ENCODE results near the gene DPF3.
"Not testable (repeated sequence)": the region's sequence is repeated elsewhere in the genome, so short reads cannot be mapped to it uniquely, and the experiment has no call there.

The DPF3 gene

DNA sequence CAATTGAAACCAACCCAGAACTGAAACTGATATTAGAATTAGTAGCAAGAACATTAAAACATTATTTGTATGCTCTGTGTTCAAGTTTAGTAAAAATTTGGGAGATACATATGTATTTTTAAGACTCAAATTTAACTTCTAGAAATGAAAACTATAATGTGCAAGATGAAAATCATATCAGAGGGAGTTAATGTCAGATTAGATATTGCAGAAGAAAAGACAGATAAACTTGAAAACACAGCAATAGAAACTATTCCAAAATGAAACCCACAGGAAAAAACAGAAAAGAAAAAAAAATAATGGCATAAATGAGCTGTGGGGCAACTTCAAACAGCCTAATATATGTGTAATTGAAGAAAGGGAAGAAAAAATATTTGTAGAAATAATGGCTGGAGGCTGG lies 134.9 kb downstream of the DPF3 start:
- no peak for DNase-seq

GRCh38 chr14:72758420-72758819 lies 135.5 kb downstream of the DPF3 start:
- DNase-seq = no peak

GRCh38 chr14:72756967-72757366 lies 136.9 kb downstream of the DPF3 start:
- no peak for DNase-seq

GRCh38 chr14:72755766-72756165 lies 138.1 kb downstream of the DPF3 start:
- DNase-seq = no peak

- DNase-seq = no peak
Observed at GRCh38 chr14:72754949-72755348, 139.0 kb downstream of the DPF3 start.

GRCh38 chr14:72753879-72754400 lies 140.0 kb downstream of the DPF3 start:
- DNase-seq = no peak

DNA sequence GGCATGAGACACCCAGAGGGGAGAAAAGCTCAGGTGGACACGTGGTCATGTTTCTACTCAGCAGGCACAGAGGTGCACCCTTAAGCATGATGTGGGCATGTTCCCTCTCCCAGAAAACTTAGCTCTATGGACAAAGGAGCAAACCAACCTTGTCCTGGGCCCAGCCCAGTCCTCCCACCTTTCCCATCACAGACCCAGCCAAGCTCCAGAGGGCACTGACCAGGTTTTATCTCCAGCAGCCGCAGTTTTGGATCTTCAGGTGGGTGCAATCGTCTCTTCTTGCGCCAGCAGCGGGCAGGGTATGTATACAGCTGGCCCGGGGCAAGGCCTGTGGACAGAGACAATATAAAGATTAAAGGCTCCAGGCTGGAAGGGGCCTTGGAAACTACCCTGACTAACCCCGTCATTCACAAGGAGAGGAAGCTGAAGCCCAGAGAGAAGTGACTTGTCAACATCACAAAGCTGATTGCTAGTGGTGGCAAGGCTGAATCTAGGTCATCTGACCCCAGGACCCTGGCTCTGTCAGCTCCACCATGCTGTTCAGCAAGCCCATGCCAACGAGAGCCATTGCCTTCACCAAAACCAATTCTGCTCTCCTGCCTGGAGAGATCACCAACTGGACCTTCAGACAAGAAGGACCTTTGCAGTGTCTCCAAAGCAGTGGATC lies 140.7 kb downstream of the DPF3 start:
- no peak for DNase-seq

DNA sequence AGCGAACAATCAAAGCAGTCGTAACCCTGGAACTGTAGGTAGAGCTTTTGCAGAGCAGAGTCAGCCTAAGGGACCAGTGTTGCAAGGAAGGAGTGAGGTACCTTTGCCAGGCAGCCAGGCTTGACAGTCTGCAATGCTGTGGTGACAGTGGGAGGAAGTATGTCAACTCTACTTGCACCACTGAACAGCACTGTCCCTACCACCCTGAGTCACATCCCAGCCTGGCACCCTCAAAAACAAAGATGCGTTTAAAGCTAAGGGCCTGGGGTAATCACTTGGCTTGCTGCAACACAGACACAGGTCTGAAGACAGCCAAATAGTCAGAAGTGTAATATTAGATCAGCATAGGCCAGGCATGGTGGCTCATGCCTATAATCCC lies 141.9 kb downstream of the DPF3 start:
- no peak for DNase-seq

DNA sequence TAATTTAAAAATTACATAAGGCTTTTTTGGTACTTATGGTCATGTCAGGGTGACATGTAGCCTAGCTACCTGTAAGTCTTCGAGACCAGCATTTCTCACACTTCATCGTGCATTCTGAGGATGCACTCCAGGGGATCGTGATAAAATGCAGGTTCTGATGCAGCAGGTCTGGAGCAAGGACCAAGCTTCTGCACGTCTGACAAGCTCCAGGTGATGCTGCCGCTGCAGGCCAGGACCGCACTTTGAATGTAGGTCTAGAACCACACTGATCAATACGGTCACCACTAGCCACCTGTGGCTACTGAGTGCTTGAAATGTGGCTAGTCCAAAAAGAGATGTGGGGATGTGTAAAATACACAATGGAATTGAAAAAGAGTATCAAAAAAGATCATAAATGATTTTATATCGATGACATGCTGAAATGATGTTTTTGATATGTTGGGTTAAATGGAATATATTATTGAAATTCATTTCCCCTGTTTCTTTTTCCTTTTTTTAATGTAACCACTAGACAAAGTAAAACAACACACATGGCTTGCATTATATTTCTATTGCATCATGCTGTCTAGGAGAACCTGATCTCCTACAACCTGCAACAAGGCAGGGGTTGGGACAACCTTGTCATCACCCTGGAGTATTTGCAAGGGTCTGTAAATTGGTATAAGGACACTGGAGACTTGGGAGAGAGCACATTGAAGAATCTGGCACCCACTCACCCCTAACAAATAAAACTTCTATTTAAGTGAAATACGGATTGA lies 142.4 kb downstream of the DPF3 start:
- no peak for DNase-seq

DNA sequence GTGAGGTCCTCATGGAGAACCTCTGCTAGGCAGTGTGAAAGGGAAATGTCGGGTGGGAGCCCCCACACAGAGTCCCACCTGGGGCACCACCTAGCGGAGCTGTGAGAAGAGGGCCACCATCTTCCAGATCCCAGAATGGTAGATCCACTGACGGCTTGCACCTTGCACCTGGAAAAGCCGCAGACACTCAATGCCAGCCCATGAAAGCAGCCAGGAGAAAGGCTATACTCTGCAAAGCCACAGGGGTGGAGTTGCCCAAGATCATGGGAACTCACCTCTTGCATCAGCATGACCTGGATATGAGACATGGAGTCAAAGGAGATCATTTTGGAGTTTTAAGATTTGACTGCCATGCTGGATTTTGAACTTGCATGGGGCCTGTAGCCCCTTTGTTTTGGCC lies 145.0 kb downstream of the DPF3 start:
- not testable (repeated sequence) for DNase-seq

GRCh38 chr14:72747652-72748051 lies 146.2 kb downstream of the DPF3 start:
- DNase-seq = no peak

DNA sequence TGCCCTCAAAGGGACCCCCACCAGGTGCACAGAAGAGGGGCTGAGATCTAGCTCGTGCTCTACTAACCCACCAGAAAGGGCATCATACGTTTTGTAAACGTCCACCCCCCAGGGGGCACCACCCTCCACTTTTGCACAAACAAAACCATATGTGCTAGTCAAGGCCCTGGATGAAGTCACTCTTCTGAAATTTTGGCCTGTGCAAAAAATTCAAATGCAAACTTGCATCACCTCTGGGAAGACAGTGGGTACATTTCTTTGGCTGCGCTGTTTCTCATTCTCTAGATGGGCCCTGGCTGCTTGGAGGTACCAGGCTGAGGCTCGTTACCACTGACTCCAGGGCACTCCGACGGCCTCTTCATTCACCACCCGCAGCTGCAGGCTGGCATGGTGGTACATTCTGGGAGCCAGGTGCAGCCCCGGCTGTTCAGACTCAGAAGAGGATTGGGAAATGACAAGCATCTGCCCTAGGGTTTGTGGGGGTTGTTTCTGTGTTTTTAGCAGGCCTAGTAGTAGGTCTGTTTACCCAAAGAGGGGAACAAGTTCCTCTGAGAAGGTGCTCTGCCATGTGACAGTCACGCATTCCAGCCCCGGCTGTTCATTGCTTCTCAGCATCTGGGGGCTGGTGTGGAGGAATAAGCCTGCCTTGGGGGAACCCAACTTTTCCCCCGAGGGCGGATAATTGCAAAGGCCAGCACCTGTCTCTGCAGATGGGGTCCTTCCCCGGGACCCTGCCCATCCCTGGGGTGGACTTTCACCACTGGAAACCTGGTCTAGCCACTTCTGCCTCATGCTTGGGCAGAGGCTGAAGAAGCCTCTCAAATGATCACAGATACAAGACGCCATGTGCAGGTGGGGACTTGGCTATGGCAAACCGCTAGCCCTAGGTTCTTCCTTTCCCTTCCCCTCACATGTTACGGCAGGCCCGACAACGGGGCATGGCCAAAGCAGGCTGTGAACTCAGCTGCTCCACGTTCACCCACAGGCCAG lies 147.6 kb downstream of the DPF3 start:
- no peak for DNase-seq

GRCh38 chr14:72745546-72745945 lies 148.4 kb downstream of the DPF3 start:
- no peak for DNase-seq

GRCh38 chr14:72744416-72745120 lies 149.3 kb downstream of the DPF3 start:
- no peak for DNase-seq

- DNase-seq = no peak
Observed at GRCh38 chr14:72743626-72744025, 150.3 kb downstream of the DPF3 start.

DNA sequence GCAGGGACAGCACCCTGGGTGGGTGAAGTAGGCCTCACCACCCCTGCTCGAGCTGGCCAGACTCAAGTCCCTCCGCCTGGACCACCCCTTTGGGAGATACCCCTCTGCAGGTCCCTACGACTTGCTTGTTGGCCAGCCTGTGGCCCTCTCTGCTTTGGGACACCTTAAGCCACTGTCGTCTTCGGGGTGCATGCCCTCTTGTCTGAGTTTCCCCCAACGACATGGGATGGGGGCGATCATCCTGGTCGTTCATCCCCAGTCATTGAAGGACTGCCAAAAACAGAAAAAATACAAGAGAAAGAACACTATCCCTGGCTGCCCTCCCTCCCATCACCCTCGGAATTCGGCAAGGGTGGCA lies 151.1 kb downstream of the DPF3 start:
- DNase-seq = no peak

GRCh38 chr14:72742118-72742837 lies 151.6 kb downstream of the DPF3 start:
- no peak for DNase-seq

- DNase-seq = no peak
Observed at GRCh38 chr14:72741826-72742117, 152.1 kb downstream of the DPF3 start.

DNA sequence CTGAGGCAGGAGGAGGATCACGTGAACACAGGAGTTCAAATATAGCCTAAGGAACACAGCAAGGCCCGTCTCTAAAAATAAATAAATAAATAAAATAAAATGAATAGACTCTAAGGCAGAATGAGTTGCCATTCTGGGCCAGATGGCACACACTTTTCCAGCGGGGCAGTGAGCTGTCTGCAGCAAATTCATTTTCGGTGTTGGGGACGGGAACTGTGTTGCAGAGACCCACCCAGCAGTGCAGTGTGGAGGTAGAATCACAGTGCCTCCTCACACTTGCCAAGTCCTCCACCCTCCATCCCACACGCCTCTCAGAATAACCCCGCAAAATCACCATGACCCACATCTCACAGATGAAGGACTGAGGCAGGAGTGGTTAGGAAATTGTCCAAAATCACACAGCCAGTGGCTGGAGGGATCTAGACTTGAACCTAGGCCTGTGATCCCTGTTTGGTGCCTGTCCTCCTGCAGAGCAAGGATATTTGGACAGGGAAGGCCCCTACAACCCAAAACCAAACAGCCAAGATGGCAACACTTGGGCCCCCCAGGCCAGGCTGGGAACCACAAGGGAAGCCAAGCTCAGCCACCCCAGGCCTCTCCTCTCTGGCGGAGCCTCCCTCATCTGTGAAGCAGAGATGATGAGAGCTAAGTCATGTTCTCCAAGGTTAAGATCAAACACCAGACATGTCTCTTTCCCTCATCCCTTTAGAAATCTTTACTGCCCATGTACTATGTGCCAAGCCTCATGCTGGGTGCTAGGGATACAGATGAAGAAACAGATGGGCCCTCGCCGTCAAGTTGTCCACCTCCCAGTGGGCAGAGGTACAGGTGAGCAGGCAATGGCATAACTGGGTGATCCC lies 152.7 kb downstream of the DPF3 start:
- no peak for DNase-seq

DNA sequence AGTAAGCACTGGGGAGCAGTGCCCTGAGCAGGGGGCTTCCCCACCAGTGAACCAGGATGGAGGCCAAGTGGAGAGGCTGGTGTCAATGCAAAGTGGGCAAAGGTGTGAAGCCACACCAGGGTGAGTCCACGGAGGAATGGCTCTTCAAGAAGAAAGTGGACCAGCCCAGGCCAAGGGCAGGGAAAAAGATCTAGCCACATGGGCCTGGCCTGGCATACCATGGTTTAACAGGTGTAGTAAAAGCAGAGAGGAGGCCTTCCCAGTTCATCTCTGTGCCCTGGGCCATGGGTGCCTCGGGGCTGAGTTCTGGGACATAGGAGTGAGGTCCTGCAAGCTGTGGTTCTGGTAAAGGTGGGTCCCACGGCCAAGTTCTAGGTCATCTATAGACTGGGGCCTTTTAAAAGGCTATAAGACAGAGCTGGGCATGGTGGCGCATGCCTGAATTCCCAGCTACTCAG lies 153.4 kb downstream of the DPF3 start:
- DNase-seq = no peak
